B cell (primary cell): ENCODE results near the gene SEC24C.

Experiments
- EZH2 ChIP-seq: IDR thresholded peaks from 2 replicates; pipeline ENCODE4 v1.6.1; 2012; ENCODE audit warnings: borderline replicate concordance, low read depth, mild to moderate bottlenecking, moderate library complexity, low read length; ENCODE audit not compliant: insufficient read depth, poor library complexity, severe bottlenecking
- TF ChIP-seq, protein P1 (sequence below): fragments of 200-600 bp; IDR thresholded peaks from one replicate; pipeline ENCODE4 v1.8.0; 2022; ENCODE audit warnings: antibody characterized with exemption, mild to moderate bottlenecking

- TF ChIP-seq, protein P1, sequence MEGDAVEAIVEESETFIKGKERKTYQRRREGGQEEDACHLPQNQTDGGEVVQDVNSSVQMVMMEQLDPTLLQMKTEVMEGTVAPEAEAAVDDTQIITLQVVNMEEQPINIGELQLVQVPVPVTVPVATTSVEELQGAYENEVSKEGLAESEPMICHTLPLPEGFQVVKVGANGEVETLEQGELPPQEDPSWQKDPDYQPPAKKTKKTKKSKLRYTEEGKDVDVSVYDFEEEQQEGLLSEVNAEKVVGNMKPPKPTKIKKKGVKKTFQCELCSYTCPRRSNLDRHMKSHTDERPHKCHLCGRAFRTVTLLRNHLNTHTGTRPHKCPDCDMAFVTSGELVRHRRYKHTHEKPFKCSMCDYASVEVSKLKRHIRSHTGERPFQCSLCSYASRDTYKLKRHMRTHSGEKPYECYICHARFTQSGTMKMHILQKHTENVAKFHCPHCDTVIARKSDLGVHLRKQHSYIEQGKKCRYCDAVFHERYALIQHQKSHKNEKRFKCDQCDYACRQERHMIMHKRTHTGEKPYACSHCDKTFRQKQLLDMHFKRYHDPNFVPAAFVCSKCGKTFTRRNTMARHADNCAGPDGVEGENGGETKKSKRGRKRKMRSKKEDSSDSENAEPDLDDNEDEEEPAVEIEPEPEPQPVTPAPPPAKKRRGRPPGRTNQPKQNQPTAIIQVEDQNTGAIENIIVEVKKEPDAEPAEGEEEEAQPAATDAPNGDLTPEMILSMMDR, result no peak
- no peak for TF ChIP-seq EZH2
Observed at GRCh38 chr10:73743327-73743904, 756 bp upstream of the SEC24C start.
